HEK293 (cell line): ENCODE results near the gene RHOU.

Experiments
- MZF1 ChIP-seq: fragments of 450-650 bp; formaldehyde crosslinking; IDR thresholded peaks from 2 replicates; pipeline ENCODE4 v1.5.1; 2017; ENCODE audit warnings: missing biosample characterization, missing genetic modification characterization, borderline replicate concordance
- ZBTB7A ChIP-seq: fragments of 450-650 bp; formaldehyde crosslinking; IDR thresholded peaks from 2 replicates; pipeline ENCODE4 v1.5.1; 2016; ENCODE audit warnings: low read depth, missing biosample characterization, missing genetic modification characterization

- no peak for TF ChIP-seq MZF1 (tag by site-specific recombination)
- no peak for TF ChIP-seq ZBTB7A (tag by site-specific recombination)
Observed at GRCh38 chr1:228691211-228691610, 44.1 kb upstream of the RHOU start.
